ENCODE results near the gene TMPRSS3.

TMPRSS3 gene

DNA sequence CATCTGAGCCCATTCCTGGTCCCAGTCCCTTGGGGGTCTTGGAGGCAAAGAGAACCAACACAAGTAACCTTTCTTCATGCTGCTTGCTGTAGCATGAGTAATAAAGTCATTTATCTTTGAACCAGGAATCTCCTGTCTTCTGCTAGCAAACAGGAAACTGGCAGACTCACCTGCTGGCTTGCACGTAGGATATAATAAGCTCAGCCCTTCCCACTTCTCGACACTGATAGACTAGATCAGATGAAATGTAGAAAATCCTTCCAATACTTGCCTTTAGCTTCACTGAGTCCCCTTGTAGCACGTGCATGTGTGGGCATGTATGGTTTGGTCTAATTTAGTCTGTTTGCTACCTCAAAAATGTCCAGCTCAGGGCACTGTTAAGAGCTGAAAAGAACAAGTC lies 38.5 kb downstream of the TMPRSS3 start:
- TF ChIP-seq, protein P1, sequence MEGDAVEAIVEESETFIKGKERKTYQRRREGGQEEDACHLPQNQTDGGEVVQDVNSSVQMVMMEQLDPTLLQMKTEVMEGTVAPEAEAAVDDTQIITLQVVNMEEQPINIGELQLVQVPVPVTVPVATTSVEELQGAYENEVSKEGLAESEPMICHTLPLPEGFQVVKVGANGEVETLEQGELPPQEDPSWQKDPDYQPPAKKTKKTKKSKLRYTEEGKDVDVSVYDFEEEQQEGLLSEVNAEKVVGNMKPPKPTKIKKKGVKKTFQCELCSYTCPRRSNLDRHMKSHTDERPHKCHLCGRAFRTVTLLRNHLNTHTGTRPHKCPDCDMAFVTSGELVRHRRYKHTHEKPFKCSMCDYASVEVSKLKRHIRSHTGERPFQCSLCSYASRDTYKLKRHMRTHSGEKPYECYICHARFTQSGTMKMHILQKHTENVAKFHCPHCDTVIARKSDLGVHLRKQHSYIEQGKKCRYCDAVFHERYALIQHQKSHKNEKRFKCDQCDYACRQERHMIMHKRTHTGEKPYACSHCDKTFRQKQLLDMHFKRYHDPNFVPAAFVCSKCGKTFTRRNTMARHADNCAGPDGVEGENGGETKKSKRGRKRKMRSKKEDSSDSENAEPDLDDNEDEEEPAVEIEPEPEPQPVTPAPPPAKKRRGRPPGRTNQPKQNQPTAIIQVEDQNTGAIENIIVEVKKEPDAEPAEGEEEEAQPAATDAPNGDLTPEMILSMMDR (IDR thresholded peaks at IDR 0.05; ENCODE audit: low read depth, low read length): no peak

DNA sequence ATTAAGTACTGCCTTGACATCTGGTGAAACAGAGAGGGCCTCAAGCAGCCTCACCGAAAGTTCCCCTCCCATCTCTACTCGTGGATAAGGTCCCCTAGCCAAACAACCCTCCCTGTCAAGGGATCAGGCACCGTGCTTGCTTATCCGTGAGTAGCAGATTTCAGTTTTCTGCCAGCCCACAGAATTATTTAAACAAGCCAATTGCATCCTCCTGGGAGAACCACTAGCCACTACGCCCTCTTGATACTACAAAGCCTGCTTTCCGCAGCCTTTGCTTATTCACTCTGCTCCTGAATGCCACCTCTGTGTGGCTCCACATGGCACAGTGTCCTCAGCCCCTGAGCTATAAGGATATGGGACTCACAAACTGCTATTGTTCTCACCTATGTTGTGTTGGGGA lies 39.2 kb downstream of the TMPRSS3 start:
- no peak overlapping the region for H3K4me3 ChIP-seq (ENCODE audit: low read depth, low read length)
- TF ChIP-seq, protein P1 (IDR thresholded peaks at IDR 0.05; ENCODE audit: low read depth, low read length): no peak

More for the DNA sequence above, 38.5 kb downstream of the TMPRSS3 start:
- H3K4me3 ChIP-seq (ENCODE audit: low read depth, low read length): no peak overlapping the region

DNA sequence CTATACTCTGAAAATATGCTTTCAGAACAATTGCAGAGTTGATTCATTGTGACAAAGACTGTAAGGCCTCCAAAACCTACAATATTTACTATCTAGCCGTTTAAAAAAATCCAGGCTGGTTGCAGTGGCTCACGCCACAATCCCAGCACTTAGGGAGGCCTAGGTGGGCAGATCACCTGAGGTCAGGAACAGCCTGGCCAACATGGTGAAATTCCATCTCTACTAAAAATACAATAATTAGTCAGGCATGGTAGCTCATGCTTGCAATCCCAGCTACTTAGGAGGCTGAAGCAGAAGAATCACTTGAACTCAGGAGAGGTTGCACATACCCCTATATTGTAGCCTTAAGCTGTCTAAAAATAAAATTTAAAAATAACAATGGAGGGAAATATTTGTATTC lies 39.8 kb downstream of the TMPRSS3 start:
- TF ChIP-seq, protein P1 (IDR thresholded peaks at IDR 0.05; ENCODE audit: low read depth, low read length): no peak
- H3K4me3 ChIP-seq (ENCODE audit: low read depth, low read length): no peak overlapping the region

DNA sequence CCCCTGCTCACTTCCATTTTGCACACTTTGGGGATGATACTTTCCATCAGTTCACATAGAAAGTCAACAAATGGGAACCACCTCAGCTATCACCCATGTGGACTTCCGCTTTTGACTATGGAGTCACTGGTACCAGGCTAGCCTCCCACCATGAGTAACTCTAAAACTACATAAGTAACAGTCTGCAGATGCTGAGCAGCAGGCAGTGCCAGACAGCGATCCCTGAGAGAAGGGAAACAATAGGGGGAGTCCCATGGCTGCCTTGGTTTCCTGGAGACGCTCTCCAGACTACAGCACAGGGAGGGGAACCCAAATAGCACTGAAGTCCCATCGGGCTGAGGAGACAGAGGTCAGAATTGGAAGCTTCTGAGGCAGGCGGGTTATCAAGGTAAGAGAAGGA lies 42.2 kb downstream of the TMPRSS3 start:
- TF ChIP-seq, protein P1 (IDR thresholded peaks at IDR 0.05; ENCODE audit: low read depth, low read length): no peak

DNA sequence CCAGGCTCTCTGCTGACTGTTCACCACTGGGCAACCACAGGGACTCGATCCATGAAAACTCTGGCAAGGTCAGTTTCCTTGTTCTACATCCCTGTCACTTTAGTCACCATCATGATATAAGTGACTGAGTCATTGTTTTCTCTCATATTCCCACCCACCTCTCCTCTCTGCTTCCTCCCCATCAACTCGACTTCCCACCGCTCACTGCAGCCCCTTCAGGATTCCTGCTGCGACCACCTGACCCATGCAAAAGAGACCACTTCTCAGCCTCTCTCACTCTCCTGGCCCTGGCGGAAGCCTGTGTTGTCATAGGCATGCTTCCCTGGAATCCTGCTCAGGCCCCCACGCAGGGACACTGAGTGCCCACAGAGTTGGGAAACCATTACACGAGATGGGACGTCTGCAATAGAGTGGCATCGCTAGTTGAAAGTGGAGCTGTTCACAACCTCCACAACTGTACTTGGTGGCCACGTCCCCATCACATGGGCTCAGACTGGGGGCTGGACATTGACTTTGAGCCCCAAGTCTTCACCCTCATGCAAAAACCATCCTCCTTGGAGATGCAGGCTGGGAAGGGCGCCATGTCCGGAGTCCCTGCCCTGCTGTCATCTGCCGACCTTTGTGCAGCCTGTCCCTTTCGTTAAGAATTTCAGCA lies 43.3 kb downstream of the TMPRSS3 start:
- H3K4me3 ChIP-seq (ENCODE audit: low read depth, low read length): no peak overlapping the region
- TF ChIP-seq, protein P1 (IDR thresholded peaks at IDR 0.05; ENCODE audit: low read depth, low read length): no peak

More for the DNA sequence above, 42.2 kb downstream of the TMPRSS3 start:
- no peak overlapping the region for H3K4me3 ChIP-seq (ENCODE audit: low read depth, low read length)

DNA sequence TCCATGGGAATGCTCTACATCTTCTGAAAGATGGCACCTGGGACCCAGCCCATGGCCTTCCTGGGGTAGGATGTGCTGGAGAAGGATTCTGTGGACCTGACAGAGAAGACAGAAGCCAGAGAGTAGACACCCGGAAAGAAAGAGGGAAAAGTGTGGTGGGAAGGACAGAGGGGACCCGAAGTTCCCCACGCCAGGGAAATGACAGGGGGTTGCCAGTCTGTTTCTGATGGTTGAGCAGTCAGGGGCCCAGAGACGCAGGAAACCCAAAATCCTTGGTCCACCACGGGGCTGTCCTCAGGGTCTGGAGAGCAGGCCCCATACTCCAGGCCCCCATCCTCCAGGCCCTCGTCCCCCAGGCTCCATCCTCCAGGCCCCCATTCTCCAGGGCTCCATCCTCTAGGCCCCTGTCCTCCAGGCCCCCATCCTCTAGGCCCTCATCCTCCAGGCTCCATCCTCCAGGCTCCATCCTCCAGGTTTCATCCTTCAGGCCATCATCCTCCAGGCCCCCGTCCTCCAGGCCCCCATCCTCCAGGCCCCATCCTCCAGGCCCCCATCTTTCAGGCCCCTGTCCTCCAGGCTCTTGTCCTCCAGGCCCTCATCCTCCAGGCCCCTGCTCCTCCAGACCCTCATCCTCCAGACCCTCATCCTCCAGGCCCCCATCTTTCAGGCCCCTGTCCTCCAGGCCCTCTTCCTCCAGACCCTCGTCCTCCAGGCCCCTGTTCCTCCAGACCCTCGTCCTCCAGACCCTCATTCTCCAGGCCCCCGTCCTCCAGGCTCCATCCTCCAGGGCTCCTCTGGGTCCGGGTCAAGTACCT lies 44.0 kb downstream of the TMPRSS3 start:
- no peak overlapping the region for H3K4me3 ChIP-seq (ENCODE audit: low read depth, low read length)
- TF ChIP-seq, protein P1 (IDR thresholded peaks at IDR 0.05; ENCODE audit: low read depth, low read length): no peak

DNA sequence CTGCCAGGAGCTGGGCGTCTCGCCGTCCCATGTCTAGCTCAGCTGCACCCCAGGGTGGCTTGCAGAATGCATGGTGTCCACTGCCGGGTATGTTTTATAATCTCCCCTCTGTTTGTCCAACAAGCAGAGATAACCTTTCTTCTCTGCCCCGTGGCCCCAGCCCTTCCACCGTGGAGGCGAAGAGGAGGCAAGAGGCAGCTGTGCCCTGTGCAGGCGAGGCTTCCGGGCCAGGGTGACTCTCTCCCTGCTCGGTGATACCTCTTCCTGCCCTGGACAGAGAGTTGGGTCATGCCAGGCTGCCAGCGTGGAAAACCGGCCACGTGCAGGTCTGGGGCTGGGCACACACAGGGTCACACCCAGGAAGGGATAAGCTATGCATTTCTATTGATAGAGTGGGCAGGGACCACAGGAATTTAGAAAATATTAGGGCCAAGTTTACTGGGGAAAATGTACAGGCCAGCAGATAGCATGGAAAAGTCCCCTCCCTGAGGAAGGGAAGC lies 44.9 kb downstream of the TMPRSS3 start, which contains the start of gene TFF2:
TFF2 (minus strand) TSS at position 68 of the 500 bp plus-strand sequence; CDS start at position 31, 37 bp downstream.
- no peak within 1 kb of the TSS for H3K4me3 ChIP-seq (ENCODE audit: low read depth, low read length)

More for the DNA sequence above, 44.9 kb downstream of the TMPRSS3 start, which contains the start of gene TFF2:
- TF ChIP-seq, protein P1 (IDR thresholded peaks at IDR 0.05; ENCODE audit: low read depth, low read length): no peak

All from WI38 (cell line).